Islet of Langerhans (tissue), 1 donor: Measurements from ENCODE around the gene ABHD2.
"Not testable (repeated sequence)": the region's sequence is repeated elsewhere in the genome, so short reads cannot be mapped to it uniquely, and the experiment has no call there.

Experiments
- FAIRE-seq: peaks from one replicate; lab custom pipeline; 2011; peaks lifted over from hg19 to GRCh38; lab: Jason Lieb, UNC

Gene ABHD2

DNA sequence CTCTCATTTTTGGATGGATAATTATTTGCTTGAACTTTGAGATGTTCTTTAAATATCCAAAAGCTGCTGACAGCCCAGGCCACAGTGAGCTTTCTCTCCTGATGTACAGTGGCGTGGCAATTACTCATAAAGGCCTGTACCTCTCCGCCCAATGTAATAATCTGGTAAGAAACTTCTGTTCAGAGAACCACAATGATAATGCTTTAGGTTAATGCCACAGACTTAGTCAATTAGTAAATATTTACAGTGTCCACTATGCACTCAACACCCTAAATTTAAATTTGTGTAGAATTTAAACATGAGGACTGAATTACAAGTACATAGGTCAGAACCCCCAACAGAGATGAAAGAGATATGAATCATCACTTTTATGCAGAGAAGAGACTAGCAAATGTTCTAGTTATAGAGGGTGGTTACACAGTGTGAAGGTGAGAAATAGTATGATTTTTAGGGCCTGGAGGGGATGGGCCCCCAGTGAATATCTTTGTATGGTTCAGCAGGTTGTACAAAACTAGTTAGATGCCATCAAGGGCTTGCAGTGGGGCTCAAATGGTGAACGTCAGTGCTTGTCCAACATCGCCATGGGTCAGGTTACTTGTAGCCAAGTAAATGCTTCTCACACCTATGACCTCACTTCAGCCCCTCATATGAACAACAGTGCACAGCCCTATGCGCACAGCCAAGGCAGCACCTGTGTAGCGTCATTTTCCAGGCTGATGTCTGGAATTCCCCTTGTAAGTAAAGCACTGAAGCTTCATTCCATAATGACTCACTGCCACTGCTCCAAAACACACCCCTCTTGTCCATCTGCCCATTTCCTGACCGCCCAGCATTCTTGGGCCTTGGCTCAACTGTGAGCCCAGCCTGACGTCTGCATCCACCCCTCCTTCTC lies 13.3 kb downstream of the ABHD2 start:
- no peak for FAIRE-seq

DNA sequence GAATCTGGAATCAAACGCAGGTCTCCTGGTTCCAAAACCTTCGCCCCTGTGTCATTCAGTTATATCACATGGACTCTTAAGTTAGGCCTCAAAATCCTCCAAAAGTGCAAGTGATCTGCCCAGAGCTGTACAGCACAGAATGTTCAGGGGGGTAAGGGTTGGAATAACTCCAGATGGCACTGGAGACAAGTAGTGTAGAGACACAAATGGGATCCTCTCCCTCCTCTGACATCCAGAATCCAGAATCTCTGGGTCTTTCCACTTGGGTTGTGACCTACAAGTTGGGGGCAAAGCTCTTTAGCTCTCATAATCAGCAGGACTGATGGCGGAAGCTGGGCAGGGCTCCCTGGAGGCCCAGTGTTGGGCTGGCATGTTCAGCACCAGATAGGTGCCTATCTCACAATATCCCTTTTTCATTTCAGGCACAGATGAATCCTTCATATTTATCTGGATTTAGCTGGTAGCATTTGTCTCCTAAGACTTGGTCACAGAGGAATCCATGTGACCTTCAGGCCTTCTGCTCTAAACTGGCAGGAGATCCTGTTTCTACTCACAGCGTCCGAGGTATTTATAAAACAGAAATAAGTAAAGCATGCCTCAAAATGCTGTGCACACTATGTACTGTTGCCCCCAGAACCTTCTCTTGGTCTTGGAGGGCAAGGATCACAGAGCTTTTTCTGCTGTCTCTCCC lies 15.4 kb downstream of the ABHD2 start:
- no peak for FAIRE-seq

DNA sequence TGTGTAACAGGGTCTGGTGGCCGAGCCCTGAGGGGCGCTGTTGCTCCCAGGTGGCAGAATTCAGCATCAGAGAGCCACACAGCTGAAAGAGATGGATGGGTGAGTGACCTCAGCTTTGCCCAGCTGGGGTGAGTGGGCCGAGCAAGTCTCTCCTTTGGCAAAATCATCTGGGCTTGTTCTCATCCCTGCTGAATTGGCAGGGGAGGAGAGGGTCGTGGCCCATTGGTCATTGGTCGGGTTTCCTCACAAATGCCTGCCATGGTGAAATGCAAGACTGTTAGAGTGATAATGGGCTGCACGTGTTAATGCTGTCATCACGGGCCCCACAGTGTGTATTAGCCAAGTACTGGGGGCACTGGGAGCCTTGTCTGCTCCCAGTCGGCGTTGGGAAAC lies 15.9 kb downstream of the ABHD2 start:
- no peak for FAIRE-seq

DNA sequence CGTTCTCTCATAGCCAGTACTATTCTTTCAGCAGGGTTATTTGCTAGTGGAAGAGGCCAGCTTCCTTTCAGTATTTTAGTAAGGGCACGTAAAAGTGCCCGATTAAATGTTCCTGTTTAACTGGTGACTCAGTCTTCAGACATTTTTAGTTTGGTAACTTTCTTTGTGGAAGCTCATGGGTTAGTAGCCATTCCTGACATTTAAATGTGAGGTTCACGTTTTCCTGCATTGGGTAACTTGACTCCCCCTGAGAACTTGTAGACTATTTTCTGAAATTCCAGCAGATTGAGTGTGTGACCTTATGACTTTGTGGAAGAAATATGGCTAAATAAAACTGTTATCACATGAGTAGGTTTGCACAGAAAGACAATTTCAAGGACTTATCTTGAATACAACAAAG lies 16.9 kb downstream of the ABHD2 start:
- no peak for FAIRE-seq

DNA sequence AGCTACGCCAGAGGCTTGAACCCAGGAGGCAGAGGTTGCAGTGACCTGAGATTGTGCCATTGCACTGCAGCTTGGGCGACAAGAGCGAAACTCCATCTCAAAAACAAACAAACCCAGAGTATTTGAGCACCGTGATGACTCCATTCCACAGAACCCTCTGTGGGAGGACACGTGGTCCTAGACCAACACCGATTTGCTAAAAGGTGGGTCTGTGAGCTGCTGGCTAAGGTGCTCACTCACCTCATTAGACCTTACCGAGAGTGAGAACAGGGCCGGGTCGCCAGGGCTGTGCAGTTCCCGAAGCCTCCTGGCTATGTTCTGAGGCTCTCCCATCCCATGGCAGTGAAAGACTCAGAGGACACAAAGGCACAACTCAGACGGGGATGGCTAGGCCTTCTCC lies 17.9 kb downstream of the ABHD2 start:
- FAIRE-seq: no peak

DNA sequence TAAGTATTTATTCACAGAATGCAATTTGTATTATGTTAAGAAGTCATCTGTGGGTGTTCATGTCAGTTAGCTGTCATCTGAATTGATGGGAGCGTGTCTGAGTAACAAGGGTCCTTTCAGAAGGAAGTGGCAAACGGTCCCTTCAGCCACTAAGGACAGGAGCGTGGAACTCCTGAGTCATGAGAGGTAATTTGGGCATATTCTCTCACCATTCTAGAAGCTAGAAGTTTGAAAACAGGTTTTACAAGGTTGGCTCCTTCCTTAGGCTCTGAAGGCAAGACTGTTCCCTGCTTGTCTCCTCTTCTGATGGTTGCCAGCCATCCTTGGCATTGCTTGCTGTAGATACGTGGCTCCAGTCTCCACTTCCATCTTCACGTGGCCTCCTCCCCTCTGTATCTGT lies 19.7 kb downstream of the ABHD2 start:
- FAIRE-seq: no peak

DNA sequence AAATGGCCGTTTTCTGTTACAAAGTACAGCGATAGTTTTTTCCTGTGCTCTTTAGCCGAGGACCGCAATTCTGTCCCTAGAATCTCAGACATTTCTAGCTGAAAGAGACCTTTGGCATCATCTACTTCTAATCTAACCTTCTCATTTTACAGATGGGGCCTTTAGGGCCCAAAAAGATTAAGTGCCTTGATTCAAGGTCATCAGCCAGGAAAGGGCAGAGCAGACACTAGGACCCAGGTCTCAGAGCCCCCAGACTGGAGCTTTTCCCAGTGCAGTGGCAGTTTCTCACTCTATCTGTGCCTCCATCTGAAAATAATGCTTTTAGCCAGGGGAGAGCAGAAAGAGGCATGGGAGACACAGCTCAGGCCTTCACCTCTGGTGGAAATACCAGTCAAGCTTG lies 20.6 kb downstream of the ABHD2 start:
- FAIRE-seq: no peak

DNA sequence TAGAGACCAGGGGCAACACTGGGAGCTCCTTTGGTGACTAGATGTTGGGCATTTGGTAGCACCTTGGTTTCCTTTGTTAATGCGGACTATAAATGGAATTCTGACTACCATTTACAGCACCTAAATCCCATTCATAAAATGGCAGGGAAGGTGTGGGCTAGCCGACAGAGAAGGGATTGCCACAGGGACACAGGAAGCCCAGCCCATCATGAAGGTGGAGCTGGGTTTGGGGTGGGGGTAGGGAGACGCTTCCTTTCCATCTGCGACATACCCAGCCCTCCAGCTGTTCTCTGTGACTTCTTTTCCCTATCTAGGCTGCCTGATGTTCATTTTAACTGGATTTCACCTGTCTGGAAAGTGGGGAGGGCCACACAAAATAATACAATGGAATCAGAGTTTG lies 21.0 kb downstream of the ABHD2 start:
- FAIRE-seq: no peak

DNA sequence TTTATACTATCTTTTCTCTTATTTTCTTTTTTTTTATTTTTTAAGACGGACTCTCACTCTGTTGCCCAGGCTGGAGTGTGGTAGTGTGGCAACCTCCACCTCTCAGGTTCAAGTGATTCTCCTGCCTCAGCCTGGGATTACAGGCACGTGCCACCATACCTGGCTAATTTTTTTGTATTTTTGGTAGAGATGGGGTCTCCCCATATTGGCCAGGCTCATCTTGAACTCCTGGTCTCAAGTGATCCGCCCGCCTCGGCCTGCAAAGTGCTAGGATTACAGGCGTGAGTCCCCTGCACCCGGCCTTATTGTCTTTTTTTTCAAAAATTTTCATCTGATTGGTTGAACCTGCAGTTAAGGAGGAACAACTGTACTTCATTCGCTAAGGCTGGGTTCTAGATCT lies 21.8 kb downstream of the ABHD2 start:
- FAIRE-seq: no peak

DNA sequence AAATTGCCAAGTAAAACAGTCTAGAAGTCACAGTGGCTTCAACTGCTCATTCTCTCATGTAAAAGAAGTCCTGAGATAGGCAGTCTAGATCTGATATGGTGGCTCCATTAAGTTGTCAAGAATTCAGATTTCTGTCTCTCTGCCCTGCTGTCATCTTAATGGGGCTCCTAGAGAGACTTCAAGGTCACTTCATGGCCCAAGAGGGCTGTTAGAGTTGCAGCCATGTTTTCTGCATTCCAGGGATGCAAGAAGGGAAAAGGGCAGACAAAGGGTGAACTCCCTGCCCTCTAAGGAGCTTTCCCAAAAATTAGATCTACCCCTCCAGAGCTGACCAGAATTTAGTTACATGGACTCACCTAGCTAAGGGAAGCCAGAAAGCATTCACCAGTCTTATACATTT lies 23.1 kb downstream of the ABHD2 start:
- no peak for FAIRE-seq

DNA sequence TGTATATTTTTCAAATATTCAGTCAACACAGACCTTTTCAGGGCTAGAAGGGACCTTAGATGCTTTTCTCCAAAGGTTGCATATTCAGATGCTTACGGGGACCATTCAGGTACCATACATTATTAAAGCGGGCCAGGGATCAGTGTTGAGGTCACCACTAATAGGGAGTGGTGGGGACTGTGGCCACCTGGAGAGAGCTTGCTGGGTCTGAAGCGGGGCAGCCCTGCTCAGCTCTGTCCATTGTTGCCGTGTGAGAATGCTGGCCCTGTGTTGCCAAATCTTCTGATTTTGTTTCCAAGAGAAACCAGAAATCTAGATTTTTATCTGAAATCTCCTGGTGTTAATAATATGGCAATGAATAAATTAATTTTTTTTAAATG lies 23.7 kb downstream of the ABHD2 start:
- no peak for FAIRE-seq

DNA sequence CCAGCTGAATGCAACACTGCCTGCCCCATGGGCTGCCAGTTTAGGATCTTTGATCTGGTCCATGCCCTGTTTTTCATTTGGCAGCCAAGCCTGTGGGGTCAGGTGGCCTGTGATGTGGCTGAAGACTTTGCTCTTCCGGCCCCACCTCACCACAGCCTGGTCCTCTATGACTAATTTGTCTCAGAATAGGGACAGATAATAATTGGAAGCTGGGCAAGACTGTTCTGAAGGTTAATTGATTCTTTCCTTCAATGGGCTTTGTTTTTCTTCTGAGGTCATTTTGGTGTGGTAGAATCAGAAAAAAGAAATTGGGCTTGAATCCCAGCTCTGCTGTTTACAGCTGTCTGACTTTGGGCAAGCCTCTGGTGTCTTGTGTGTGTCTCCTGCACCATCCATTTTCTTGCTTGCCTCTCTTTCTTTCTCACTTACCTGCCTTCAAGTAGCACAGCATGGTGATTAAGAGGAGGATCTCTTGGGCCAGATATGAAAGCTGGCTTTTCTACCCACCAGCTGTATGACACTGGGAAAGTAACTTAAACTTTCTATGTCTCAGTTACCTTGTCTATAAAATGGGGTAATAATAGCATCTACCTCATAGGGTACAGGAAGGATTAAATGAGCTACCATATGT lies 24.2 kb downstream of the ABHD2 start:
- peak; percentile 17 for FAIRE-seq

DNA sequence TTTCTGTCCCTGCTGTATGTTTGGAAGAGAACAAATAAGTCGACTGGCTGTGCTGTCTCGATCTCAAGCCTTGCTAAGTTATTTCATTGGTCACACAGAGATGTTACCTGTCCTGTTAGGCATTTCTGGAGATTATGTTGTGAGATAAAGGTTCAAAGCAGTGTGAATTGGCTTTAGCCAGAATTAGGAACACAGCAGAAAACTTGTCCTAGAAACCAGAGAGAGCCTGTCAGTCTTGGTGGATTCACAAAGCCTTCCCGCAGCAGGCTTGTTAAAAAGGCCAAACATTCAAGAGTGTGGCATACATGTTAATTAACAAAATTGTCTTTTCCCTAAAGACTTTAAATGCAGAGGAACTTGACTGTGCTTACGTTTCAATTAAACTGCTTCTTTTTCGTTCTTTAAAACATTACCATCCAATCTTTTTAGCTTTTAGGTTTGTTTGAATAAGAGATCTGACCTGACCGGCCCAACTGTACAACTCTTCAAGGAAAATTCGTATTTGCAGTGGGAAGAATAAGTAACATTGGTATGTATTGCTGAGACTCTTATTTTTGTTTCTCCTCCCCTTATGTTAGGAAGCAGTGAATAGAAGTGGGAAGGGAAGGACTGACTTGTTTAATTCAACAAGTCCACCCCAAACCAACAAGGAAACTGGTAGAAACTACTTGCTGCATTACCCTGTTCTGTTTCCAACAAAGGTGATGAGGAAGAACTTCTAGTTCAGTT lies 25.2 kb downstream of the ABHD2 start:
- FAIRE-seq: no peak

DNA sequence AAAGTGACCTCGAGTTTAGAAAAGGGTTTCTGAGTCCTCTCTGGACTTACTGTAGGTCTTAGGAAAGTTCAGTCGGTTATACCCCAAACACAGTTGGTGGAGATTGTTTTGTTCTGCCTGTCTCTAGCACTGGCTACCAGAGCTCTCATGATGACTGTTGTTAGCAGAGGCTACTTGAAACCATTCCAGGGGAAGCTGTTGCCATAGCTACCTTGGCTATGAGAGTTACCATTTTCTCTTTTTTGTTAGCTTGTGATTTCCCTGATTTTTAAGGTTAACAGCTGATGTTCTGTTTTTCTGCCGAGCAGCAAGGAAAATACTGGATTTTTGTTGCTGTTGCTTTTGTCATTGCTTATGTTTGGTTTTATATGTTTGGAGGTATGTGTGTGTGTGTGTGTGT lies 26.7 kb downstream of the ABHD2 start:
- FAIRE-seq: peak; percentile 77

DNA sequence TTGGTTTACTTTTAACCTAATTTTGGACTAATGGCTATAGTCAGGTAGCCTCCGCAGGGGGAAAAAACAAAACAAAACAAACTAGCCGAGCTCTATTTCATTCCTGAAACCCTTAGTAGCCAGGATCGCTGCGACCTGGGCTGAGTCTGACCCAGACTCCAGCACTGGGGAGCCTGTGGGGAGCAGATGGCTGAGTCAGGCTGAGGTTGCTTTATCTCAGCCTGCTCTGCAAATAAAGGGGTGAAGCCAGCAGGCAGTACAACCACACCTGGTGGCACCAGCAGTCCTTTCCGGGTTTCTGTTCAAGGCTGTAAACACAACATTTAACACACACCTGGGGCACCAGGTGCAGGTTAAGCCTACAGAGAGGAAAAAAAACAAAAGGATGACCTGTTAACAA lies 27.3 kb downstream of the ABHD2 start:
- FAIRE-seq: peak; percentile 76

DNA sequence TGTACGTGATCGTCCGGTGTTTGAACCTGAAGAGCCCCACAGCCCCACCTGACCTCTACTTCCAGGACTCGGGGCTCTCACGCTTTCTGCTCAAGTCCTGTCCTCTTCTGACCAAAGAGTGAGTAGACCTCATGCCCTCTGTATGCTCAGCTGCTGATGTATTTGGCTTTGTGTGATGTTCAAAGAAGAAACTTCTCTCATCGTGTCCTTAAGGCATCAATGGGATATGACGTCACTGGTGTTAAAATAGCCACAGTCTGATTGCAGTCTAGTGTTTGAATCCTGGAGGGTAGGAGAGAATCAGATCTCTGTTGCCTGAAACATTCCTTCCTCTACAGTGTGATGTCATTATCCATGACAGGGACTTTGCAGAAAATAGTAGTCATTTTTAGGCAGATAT lies 28.1 kb downstream of the ABHD2 start:
- peak; percentile 5 for FAIRE-seq

DNA sequence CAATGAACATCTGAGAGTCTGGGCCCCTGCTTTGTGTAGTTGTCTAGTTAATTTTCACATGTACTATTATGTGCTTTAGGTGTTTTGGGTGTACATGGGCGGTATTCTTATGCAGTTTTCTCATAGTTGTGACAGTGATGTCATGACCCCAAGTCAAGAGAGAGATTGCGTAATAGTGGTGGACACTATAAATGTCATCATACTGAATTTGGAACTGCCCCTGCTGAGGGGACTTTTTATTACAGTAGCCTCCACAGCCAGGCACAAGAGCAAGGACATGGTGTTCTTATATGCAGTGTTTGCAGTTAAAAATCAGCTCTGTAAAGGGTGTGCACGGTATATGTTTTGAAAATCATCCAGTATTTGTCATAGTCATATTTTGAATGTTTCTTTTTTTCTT lies 29.5 kb downstream of the ABHD2 start:
- no peak for FAIRE-seq

DNA sequence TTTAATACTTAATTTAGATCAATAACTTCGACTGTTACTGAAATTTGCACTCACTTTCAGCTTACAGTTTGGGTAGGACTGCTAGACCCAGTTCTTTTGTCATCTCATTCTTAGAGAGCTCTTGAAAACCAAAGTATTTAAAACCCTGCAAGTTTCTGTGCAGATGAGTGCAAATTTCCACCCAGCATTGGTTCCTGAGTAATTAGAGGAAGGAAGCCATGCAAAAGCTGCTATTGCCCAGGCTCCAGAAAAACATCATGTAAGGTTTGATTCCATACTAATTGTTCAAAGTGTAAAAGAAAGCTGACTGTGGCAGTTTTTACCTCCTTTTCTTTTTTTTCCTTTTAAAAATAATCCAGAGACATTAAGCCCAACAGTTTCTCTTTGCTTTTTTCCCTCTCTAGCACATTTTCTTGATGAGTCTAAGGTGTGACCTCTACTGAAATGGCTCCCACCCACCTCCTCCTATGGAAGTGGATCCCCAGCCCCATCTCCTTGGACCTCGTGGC lies 30.3 kb downstream of the ABHD2 start:
- FAIRE-seq: no peak

DNA sequence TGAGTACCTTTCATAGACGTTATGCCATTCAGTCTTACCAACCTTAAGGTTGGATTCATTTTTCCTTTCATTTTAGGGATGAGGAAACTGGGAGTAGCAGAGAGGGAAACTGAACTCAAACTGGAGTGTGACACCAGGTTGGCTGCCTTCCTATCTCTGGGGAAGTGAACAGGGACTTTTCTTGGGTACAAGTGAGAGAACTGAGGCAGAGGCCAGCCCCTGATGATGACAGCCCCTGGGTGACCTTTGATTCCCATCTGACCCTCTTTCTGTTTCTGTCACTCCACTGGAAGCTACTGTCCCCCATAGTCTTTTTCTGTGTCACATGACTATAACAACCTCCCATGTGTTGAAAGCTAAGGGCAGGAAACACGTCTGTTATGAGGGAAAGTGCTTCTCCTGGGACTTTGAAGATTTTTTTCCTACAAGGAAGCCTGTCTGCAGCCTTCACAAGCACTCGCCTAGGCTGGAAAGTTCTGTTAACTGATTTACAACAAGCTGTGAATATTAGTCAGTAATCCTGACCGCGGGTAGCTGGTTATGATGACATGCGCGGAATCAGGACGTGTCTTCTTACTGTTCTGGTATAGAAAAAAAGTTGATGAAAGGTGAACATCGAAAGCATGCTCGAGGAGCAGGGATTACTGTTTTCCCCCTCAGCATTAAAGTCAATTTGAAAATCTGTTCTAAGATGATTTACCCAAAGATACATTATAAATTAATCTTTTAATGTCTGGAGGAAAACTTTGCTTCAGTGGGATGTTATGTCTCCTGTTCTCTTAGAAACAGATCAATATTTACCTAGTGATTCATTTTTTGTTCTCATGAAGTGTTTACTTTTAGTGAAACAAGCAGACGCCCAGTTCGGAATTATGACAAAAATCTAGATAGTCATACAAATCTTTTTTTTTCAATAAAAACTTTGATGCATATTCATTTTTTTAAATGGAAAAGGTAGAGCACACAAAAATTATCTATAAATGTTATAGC lies 31.5 kb downstream of the ABHD2 start:
- peak; percentile 92 for FAIRE-seq

DNA sequence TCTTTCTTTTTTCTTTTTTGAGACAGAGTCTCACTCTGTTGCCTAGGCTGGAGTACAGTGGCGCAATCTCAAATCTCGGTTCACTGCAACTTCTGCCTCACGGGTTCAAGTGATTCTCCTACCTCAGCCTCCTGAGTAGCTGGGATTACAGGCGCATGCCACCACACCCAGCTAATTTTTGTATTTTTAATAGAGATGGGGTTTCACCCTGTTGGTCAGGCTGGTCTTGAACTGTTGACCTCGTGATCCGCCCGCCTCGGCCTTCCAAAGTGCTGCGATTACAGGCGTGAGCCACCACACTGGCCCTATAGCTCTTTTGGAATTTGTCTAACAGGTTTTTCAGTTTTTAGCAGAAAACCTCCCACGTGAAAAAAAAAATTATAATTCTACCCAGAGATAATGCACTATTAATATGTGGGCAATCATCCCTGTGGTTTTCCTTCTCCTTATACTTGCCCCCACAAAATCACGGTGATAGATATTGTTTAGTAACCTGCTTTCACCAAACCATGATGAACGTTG lies 32.3 kb downstream of the ABHD2 start:
- FAIRE-seq: not testable (repeated sequence)

DNA sequence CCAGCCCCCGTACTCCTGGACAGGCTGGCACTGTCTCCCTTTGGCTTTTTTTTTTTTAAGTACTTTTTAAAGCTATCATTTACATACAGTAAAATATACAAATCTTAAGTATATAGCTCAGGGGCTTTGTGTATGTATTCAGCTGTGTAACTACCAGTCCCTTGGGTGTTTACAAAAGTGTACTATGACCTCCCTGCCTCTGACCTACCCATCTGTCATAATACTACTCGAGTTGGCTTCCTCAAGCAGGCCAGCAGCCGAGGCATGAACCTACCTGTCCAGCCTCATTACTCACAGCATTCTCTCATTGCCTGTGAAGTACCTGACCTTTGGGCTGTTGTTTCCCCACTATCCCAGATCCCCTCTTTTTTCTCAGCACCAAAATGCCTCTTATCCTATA lies 33.2 kb downstream of the ABHD2 start:
- FAIRE-seq: no peak
